Vagina (tissue), 2 donors: Measurements from ENCODE around the gene SLC28A2. TPM values are rescaled to one million over a fixed set of nuclear protein-coding genes. Genes with fewer than 3 reads are reported as not detected.
A peak's percentile ranks its signal among the peaks of the same experiment; 100 is the strongest.

Experiments
- DNase-seq, 2 donors: peaks; one replicate each; pipeline ENCODE4 v3.0.0-alpha.2; 2017; ENCODE audit errors: extremely low spot score in 2 of 2
- H3K27ac ChIP-seq: fragments of 200-600 bp; sonication (generic); one replicate; pipeline ENCODE4 v1.5.1; 2019
- H3K27me3 ChIP-seq: fragments of 200-600 bp; sonication (generic); one replicate; pipeline ENCODE4 v1.5.1; 2019
- H3K36me3 ChIP-seq, 2 donors: fragments of 200-600 bp; sonication (generic); one replicate each; pipeline ENCODE4 v1.5.1; 2017 to 2019
- H3K4me1 ChIP-seq: fragments of 200-600 bp; sonication (generic); one replicate; pipeline ENCODE4 v1.5.1; 2019
- H3K4me3 ChIP-seq, 2 donors: fragments of 200-600 bp; sonication (generic); 1 replicate in 1 of 2; 2 replicates in 1 of 2; pipeline ENCODE4 v1.5.1; 2016 to 2019
- H3K9me3 ChIP-seq: fragments of 200-600 bp; sonication (generic); one replicate; pipeline ENCODE4 v1.5.1; 2019
- POLR2A ChIP-seq, 2 donors: fragments of 450-650 bp; IDR thresholded peaks; one replicate each; pipeline ENCODE4 v1.6.1; 2017; ENCODE audit warnings: antibody characterized with exemption in 2 of 2, mild to moderate bottlenecking in 2 of 2, moderate library complexity in 2 of 2
- POLR2AphosphoS5 ChIP-seq, 2 donors: sonication (generic); formaldehyde crosslinking; IDR thresholded peaks; one replicate each; pipeline ENCODE4 v1.9.0; 2017; ENCODE audit warnings: antibody characterized with exemption in 2 of 2, mild to moderate bottlenecking in 2 of 2, low read depth in 1 of 2; ENCODE audit not compliant: insufficient read depth in 1 of 2
- intact Hi-C: fragments of 100-400 bp; cut with DNase I; formaldehyde crosslinking; loops from one replicate; pipeline ENCODE4 v1.15.1; 2023
- total RNA-seq: library from RNA; depleted of rRNA; stranded (reverse); fragments of >200 nt; gene quantifications from one replicate; pipeline ENCODE4 v1.2.3, GENCODE V29; 2016
- TF ChIP-seq, protein P1 (sequence below), 3 experiments: fragments of 450-650 bp in 2 of 3; fragments of 200-600 bp in 1 of 3; sonication (generic) in 1 of 3; IDR thresholded peaks; one replicate each; pipeline ENCODE4 v1.5.1; 2017 to 2019; ENCODE audit warnings: antibody characterized with exemption in 3 of 3, mild to moderate bottlenecking in 2 of 3, moderate library complexity in 2 of 3

The SLC28A2 gene, protein sequence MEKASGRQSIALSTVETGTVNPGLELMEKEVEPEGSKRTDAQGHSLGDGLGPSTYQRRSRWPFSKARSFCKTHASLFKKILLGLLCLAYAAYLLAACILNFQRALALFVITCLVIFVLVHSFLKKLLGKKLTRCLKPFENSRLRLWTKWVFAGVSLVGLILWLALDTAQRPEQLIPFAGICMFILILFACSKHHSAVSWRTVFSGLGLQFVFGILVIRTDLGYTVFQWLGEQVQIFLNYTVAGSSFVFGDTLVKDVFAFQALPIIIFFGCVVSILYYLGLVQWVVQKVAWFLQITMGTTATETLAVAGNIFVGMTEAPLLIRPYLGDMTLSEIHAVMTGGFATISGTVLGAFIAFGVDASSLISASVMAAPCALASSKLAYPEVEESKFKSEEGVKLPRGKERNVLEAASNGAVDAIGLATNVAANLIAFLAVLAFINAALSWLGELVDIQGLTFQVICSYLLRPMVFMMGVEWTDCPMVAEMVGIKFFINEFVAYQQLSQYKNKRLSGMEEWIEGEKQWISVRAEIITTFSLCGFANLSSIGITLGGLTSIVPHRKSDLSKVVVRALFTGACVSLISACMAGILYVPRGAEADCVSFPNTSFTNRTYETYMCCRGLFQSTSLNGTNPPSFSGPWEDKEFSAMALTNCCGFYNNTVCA
- not detected for total RNA-seq

DNA sequence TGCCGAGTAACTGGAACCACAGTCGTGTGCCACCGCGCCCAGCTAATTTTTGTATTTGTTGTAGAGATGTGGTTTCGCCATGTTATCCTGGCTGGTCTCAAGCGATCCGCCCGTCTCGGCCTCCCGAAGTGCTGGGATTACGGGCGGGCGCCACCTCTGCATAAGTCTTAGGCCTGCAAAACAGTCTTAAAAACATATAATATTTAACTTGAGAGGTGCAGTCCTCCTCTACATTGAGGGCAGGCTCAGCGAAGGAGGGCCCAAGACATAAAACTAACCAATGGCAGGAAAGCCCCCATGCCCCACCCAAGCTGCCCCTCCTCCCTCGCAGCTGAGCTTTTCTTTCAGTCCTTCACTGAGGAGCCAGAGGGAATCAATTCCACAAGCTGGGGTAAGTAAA, at the start of gene SLC28A2:
TSS of gene SLC28A2 (plus strand) at position 347 of the 400 bp plus-strand sequence. CDS start 982 bp downstream, outside the sequence.
- H3K4me3 ChIP-seq: no peak within 1 kb of the TSS
- no peaks in the 10 kb centered on the region for H3K9me3 ChIP-seq
- no peaks in the 10 kb centered on the region for H3K27me3 ChIP-seq
- H3K27ac ChIP-seq: no peak within 1 kb of the TSS
- no peaks in the 10 kb centered on the region for H3K36me3 ChIP-seq
- TF ChIP-seq POLR2AphosphoS5 (IDR thresholded peaks at IDR 0.05; ENCODE audit: insufficient read depth in 1 of 2, low read depth in 1 of 2) (no peak), POLR2A (IDR thresholded peaks at IDR 0.05) (no peak)
- TF ChIP-seq, protein P1, sequence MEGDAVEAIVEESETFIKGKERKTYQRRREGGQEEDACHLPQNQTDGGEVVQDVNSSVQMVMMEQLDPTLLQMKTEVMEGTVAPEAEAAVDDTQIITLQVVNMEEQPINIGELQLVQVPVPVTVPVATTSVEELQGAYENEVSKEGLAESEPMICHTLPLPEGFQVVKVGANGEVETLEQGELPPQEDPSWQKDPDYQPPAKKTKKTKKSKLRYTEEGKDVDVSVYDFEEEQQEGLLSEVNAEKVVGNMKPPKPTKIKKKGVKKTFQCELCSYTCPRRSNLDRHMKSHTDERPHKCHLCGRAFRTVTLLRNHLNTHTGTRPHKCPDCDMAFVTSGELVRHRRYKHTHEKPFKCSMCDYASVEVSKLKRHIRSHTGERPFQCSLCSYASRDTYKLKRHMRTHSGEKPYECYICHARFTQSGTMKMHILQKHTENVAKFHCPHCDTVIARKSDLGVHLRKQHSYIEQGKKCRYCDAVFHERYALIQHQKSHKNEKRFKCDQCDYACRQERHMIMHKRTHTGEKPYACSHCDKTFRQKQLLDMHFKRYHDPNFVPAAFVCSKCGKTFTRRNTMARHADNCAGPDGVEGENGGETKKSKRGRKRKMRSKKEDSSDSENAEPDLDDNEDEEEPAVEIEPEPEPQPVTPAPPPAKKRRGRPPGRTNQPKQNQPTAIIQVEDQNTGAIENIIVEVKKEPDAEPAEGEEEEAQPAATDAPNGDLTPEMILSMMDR (IDR thresholded peaks at IDR 0.05): no peak
- H3K4me1 ChIP-seq: no peaks in the 10 kb centered on the region
- no peak for DNase-seq
- intact Hi-C loops: no loop called here

DNA sequence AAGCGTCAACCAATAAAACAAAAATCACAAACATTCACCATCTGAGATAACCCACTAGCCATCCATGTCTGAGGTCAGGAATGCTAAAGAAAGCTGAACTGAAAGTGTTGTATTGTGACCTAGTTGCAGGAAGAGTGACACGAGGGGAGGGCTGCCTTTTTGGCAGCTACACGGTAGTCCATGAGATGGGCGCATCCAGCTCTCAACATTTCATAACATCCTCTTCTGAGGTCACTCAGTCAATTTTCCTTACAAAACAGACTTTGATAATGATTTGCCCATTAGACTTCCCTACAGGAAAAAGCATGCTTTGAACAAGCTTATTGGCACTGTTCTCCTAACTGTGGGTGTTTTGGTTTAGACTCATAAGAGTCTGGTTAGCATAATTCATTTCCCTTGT, 48.9 kb upstream of the SLC28A2 start:
- no peak overlapping the region for H3K4me3 ChIP-seq
- DNase-seq: no peak
- TF ChIP-seq POLR2A (IDR thresholded peaks at IDR 0.05) (no peak), POLR2AphosphoS5 (IDR thresholded peaks at IDR 0.05; ENCODE audit: insufficient read depth in 1 of 2, low read depth in 1 of 2) (no peak)
- TF ChIP-seq, protein P1 (IDR thresholded peaks at IDR 0.05): no peak
- peaks cover 5% of the 10 kb centered on the region for H3K4me1 ChIP-seq
- H3K36me3 ChIP-seq: no peaks in the 10 kb centered on the region
- no peaks in the 10 kb centered on the region for H3K27me3 ChIP-seq
- no peaks in the 10 kb centered on the region for H3K9me3 ChIP-seq
- no peak overlapping the region for H3K27ac ChIP-seq
- intact Hi-C loops: no loop called here

DNA sequence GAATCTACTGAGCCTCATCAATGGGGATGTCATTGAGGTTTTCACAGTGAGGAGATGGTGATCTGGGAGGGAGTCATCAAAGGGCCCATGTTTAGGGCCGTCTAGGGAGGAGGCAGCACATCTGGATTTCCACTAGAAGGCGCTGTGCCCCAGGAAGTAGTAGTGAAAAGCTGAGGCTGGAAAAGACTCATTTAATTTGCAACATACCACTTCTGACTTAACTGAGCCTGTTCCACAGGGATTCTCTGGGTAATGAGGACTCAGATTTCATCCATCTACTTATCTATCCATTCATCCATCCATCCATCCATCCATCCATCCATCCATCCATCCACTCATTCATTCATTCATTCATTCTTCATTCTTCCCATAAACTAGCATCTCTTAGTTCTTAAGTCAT, 46.8 kb upstream of the SLC28A2 start:
- intact Hi-C loops: no loop called here
- H3K9me3 ChIP-seq: no peaks in the 10 kb centered on the region
- TF ChIP-seq, protein P1 (IDR thresholded peaks at IDR 0.05): peak in 2 of 3 experiments; percentile 26 to 39
- TF ChIP-seq POLR2AphosphoS5 (IDR thresholded peaks at IDR 0.05; ENCODE audit: insufficient read depth in 1 of 2, low read depth in 1 of 2): no peak

DNA sequence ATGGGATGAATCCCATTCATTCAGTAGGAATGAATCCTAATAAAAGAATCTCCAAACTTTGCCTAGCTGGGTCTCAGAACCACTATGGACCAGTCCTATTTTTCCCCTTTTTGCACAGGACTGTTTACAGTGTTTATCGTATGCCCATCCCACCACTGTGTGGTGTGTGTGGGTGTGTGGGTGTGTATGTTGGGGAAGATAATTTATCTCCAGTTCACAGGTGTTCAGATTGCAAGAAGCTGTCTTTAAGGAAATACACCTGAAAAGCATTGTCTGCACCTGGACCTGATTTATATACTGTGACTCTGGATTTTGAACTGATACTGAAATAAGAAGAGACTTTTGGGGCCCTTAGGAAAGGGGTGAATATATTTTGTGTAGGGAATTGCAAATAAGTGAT, 39.5 kb upstream of the SLC28A2 start:
- DNase-seq: no peak
- Histone ChIP-seq H3K4me3 (no peak overlapping the region), H3K27me3 (no peaks in the 10 kb centered on the region), H3K36me3 (no peaks in the 10 kb centered on the region), H3K9me3 (no peaks in the 10 kb centered on the region), H3K27ac (no peak overlapping the region), H3K4me1 (no peaks in the 10 kb centered on the region)
- intact Hi-C loops: no loop called here
- TF ChIP-seq, protein P1 (IDR thresholded peaks at IDR 0.05): no peak
- no peak for TF ChIP-seq POLR2AphosphoS5 (IDR thresholded peaks at IDR 0.05; ENCODE audit: insufficient read depth in 1 of 2, low read depth in 1 of 2)

More for the DNA sequence above, 46.8 kb upstream of the SLC28A2 start:
- Histone ChIP-seq H3K27me3 (no peaks in the 10 kb centered on the region), H3K36me3 (no peaks in the 10 kb centered on the region), H3K4me1 (no peaks in the 10 kb centered on the region), H3K27ac (no peak overlapping the region), H3K4me3 (no peak overlapping the region)
- no peak for DNase-seq
